PFSK-1 (cell line): ENCODE results near the gene FFAR3.

Experiments used
- FOXP2 ChIP-seq: optimal IDR thresholded peaks from 2 replicates; pipeline ENCODE3; 2011; ENCODE audit warnings: borderline replicate concordance, control low read depth, inconsistent platforms; ENCODE audit not compliant: insufficient read depth; ENCODE audit errors: extremely low read length, extremely low read depth
- POLR2AphosphoS5 ChIP-seq: IDR thresholded peaks from 2 replicates; pipeline ENCODE4 v1.6.1; 2012; ENCODE audit warnings: low read depth, mild to moderate bottlenecking, control low read depth, low read length, moderate library complexity
- SIN3A ChIP-seq: IDR thresholded peaks from 2 replicates; pipeline ENCODE4 v1.6.1; 2012; ENCODE audit warnings: mild to moderate bottlenecking, low read length, moderate library complexity, borderline replicate concordance; ENCODE audit not compliant: insufficient read depth
- TAF1 ChIP-seq: IDR thresholded peaks from 2 replicates; pipeline ENCODE4 v1.6.1; 2012; ENCODE audit warnings: low read length, control low read depth, borderline replicate concordance; ENCODE audit not compliant: insufficient read depth
- TF ChIP-seq, protein P1 (sequence below), 2 experiments: IDR thresholded peaks; 2 replicates each; pipeline versions ENCODE4 v1.6.1 to v1.8.0; 2011 to 2012; ENCODE audit warnings: low read depth in 2 of 2, low read length in 2 of 2, control low read depth in 1 of 2, inconsistent platforms in 1 of 2, mild to moderate bottlenecking in 1 of 2, moderate library complexity in 1 of 2; ENCODE audit not compliant: insufficient read depth in 1 of 2

FFAR3 gene

DNA sequence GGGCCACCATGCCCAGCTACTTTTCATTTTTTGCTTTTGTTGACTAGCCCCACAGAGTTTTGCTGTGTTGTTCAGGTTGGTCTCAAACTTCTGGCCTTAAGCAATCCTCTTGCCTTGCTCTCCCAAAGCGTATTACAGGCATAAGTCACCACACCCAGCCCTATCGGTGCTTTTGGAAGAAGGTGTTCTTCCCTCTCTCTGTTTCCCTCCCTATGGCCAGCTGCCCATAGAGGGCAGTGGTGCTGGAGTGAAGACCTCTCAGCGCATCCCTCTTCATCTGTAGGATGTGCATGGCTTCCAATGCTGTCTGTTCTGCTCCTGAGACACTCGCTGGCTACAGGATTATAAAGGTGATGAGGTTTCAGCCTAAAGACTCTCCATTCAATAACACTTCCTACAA lies 30.6 kb upstream of the FFAR3 start:
- TF ChIP-seq, protein P1, sequence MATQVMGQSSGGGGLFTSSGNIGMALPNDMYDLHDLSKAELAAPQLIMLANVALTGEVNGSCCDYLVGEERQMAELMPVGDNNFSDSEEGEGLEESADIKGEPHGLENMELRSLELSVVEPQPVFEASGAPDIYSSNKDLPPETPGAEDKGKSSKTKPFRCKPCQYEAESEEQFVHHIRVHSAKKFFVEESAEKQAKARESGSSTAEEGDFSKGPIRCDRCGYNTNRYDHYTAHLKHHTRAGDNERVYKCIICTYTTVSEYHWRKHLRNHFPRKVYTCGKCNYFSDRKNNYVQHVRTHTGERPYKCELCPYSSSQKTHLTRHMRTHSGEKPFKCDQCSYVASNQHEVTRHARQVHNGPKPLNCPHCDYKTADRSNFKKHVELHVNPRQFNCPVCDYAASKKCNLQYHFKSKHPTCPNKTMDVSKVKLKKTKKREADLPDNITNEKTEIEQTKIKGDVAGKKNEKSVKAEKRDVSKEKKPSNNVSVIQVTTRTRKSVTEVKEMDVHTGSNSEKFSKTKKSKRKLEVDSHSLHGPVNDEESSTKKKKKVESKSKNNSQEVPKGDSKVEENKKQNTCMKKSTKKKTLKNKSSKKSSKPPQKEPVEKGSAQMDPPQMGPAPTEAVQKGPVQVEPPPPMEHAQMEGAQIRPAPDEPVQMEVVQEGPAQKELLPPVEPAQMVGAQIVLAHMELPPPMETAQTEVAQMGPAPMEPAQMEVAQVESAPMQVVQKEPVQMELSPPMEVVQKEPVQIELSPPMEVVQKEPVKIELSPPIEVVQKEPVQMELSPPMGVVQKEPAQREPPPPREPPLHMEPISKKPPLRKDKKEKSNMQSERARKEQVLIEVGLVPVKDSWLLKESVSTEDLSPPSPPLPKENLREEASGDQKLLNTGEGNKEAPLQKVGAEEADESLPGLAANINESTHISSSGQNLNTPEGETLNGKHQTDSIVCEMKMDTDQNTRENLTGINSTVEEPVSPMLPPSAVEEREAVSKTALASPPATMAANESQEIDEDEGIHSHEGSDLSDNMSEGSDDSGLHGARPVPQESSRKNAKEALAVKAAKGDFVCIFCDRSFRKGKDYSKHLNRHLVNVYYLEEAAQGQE (IDR thresholded peaks at IDR 0.05; ENCODE audit: insufficient read depth in 1 of 2, low read depth in 2 of 2, low read length in 2 of 2): no peak
- TF ChIP-seq FOXP2: no peak
- no peak for TF ChIP-seq POLR2AphosphoS5
- TF ChIP-seq TAF1: no peak
- TF ChIP-seq SIN3A: no peak

DNA sequence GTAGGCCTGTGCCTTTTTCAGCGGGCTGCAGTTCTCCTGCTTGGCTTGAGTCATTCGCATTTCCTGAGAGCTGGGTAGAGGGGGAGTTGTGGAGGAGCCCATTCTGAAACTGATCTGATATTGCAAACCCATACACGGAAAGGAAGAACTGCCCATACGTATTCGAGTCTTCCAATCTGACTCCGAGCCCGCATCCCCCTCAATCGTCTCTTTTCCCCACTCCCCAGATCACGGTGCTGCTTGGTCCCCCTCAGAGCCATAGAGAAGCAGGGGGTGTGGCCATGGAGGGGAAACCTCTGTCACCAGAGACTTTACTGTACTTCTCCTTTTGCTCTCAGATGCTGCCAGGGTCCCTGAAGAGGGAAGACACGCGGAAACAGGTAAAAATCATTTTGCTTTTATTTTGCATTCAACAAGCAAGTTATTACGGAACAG lies 29.4 kb upstream of the FFAR3 start, which contains the start of gene CD22:
Gene CD22 (plus strand): TSS at position 337 of the 435 bp plus-strand sequence. CDS start 2,854 bp downstream, outside the sequence.
- TF ChIP-seq POLR2AphosphoS5 (no peak), FOXP2 (no peak), TAF1 (no peak), SIN3A (no peak)
- TF ChIP-seq, protein P1 (IDR thresholded peaks at IDR 0.05; ENCODE audit: insufficient read depth in 1 of 2, low read depth in 2 of 2, low read length in 2 of 2): no peak

DNA sequence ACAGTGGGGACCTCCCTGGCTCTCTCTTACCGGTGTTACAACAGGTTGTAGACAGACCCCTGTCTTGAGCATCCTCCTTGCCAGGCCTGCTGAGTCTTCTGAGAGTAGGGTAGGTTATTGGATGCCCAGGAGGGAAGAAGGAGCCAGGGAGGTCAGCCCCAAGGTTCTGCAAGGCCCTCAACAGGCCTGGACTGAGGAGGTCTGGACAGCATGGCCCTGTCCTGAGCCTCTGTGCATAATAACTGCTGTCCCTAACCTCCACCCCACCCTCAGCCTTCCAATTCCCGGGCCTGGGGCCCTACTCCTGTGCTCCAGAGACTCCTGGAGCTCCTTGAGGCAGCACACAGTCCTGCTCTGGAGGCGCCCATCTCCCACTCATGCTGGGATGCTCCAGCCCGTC lies 28.9 kb upstream of the FFAR3 start:
- TF ChIP-seq SIN3A (no peak), TAF1 (no peak), FOXP2 (no peak), POLR2AphosphoS5 (no peak)
- TF ChIP-seq, protein P1 (IDR thresholded peaks at IDR 0.05; ENCODE audit: insufficient read depth in 1 of 2, low read depth in 2 of 2, low read length in 2 of 2): no peak

DNA sequence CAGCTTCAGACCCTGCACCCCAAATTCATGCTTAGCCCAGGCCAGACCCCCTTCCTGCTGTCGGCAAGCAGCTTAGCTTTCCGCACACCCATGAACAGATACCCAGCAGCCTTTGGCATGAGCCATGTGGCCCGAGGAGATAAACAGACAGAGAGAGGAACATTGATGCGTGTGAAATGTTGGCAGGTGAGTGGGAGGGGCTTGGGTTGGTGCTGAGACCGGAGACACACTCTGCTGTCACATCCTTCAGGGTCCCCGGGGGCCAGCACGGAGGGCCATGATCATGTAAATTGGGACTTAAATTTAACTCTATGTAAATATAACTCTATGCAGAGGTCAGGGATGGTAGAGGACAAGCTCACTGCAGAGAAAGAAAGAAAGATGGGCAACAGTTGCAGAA lies 27.8 kb upstream of the FFAR3 start:
- TF ChIP-seq POLR2AphosphoS5: no peak

DNA sequence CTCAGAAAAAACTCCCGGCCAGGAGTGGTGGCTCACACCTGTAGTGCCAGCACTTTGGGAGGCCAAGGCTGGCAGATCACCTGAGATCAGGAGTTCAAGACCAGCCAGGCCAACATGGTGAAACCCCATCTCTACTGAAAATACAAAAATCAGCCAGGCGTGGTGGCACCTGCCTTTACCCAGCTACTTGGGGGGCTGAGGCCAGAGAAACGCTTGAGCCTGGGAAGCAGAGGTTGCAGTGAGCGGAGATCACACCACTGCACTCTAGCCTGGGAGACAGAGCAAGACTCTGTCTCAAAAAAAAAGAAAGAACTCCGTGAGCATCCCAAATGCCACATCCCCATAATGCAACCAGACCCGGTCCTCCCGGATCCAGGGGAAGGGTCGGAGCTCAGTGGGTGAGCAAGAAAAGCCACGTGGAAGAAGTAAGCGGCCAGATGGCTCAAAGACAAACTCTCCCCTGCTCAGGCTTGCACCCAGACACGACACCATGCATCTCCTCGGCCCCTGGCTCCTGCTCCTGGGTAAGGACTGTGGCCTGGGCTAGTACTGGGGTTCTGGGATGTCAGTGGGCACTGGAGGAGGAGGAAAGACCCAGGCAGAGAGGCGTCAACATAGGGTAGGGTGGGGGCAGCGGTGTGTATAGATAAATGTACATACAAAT lies 26.6 kb upstream of the FFAR3 start:
- TF ChIP-seq FOXP2 (no peak), POLR2AphosphoS5 (no peak), TAF1 (no peak), SIN3A (no peak)
- TF ChIP-seq, protein P1 (IDR thresholded peaks at IDR 0.05; ENCODE audit: insufficient read depth in 1 of 2, low read depth in 2 of 2, low read length in 2 of 2): no peak
